Measurements from ENCODE around the gene SLC7A5. TPM values are rescaled to one million over a fixed set of nuclear protein-coding genes. Genes with fewer than 3 reads are reported as not detected.
A peak's percentile ranks its signal among the peaks of the same experiment; 100 is the strongest.

SLC7A5 gene
- total and polyA plus RNA-seq, 2 of the 13 experiments (the other 11 are each of a cell fraction or from before 2014, with no cell fraction given): 79.6 to 155 TPM

GRCh38 chr16:87860553-87861299, 8.6 kb downstream of the SLC7A5 start (continued):
- peak; percentile 44; the same call in 1 of the 2 replicates for TF ChIP-seq HINFP (CRISPR knock-in tag; IDR thresholded peaks at IDR 0.05; ENCODE audit: low read depth)
- no peak for TF ChIP-seq ARID2 (CRISPR knock-in tag; IDR thresholded peaks at IDR 0.05; ENCODE audit: borderline replicate concordance)
- no peak for TF ChIP-seq ZSCAN22 (CRISPR knock-in tag; IDR thresholded peaks at IDR 0.05)
- TF ChIP-seq NFYB (CRISPR knock-in tag; IDR thresholded peaks at IDR 0.05): no peak
- no peak for TF ChIP-seq SP1 (IDR thresholded peaks at IDR 0.05)
- TF ChIP-seq SP1 (CRISPR knock-in tag; IDR thresholded peaks at IDR 0.05): 0 out of 2 replicates have a peak, but pooled peaks have one; percentile 28
- peak; percentile 52; the same call in 1 of the 2 replicates for TF ChIP-seq NRL (CRISPR knock-in tag; IDR thresholded peaks at IDR 0.05; ENCODE audit: borderline replicate concordance)
- TF ChIP-seq ATF3 (CRISPR knock-in tag; IDR thresholded peaks at IDR 0.05): peak; percentile 83
- TF ChIP-seq PPARG (CRISPR knock-in tag; conservative IDR thresholded peaks at IDR 0.05): peak; percentile 36; the same call in 1 of the 2 replicates
- peak; percentile 38; the same call in 1 of the 2 replicates for TF ChIP-seq ARNTL (CRISPR knock-in tag; IDR thresholded peaks at IDR 0.05)
- peak; percentile 72; the same call in 1 of the 2 replicates for TF ChIP-seq GFI1 (CRISPR knock-in tag; IDR thresholded peaks at IDR 0.05; ENCODE audit: borderline replicate concordance)
- TF ChIP-seq ZNF430 (CRISPR knock-in tag; IDR thresholded peaks at IDR 0.05): peak; percentile 36
- TF ChIP-seq NR2C2 (CRISPR knock-in tag; IDR thresholded peaks at IDR 0.05; ENCODE audit: borderline replicate concordance): peak; percentile 48; the same call in 1 of the 2 replicates
- TF ChIP-seq ZNF570 (CRISPR knock-in tag; IDR thresholded peaks at IDR 0.05; ENCODE audit: borderline replicate concordance): no peak
- TF ChIP-seq ZFP91 (CRISPR knock-in tag; IDR thresholded peaks at IDR 0.05; ENCODE audit: borderline replicate concordance): peak; percentile 43; the same call in 1 of the 2 replicates
- TF ChIP-seq POLR2A (IDR thresholded peaks at IDR 0.05; ENCODE audit: insufficient read depth in 1 of 2, low read depth in 2 of 2, low read length in 2 of 2): peak in 1 of 2 experiments; percentile 43; a peak in 3 of 4 replicates
- TF ChIP-seq NFE2L1 (CRISPR knock-in tag; IDR thresholded peaks at IDR 0.05; ENCODE audit: borderline replicate concordance): peak; percentile 97; the same call in 1 of the 2 replicates
- TF ChIP-seq ZNF770 (CRISPR knock-in tag; IDR thresholded peaks at IDR 0.05): peak; percentile 42; the same call in 1 of the 2 replicates
- no peak for TF ChIP-seq ATF6 (CRISPR knock-in tag; conservative IDR thresholded peaks at IDR 0.05)
- TF ChIP-seq MTERF4 (CRISPR knock-in tag; IDR thresholded peaks at IDR 0.05): no peak; the same call in 1 of the 2 replicates
